ENCODE results near the gene ITGB5. TPM values are rescaled to one million over a fixed set of nuclear protein-coding genes. Genes with fewer than 3 reads are reported as not detected.

The ITGB5 gene
- 383 and 523 TPM in 2 replicates for total RNA-seq (2014; rRNA removed; shearing (Covaris generic))
- 33.9 and 39.4 TPM in 2 replicates for polyA plus RNA-seq (2016; fragmentation: Nextera tagmentation; extraction: Ambion mirVana)

GRCh38 chr3:124887177-124887931 lies at the start of gene ITGB5:
Gene ITGB5, minus strand, starts transcription at chr3:124887365. Its CDS starts 365 bp downstream, at chr3:124887000.
- H3K27ac ChIP-seq, result peak within 1 kb of the TSS; percentile 85
- DNase-seq, result peak; percentile 91
- no peaks in the 10 kb centered on the region for H3K36me3 ChIP-seq (ENCODE audit: low read depth)
- peaks cover 25% of the 10 kb centered on the region for H3K4me1 ChIP-seq (ENCODE audit: insufficient read depth)
- H4K20me1 ChIP-seq (ENCODE audit: insufficient read depth), result no peaks in the 10 kb centered on the region
- H3K9me2 ChIP-seq (ENCODE audit: insufficient read depth), result no peaks in the 10 kb centered on the region
- H3K9ac ChIP-seq, result peak within 1 kb of the TSS; percentile 90
- in situ Hi-C loops (cut with MboI), result loop anchor here (10.0 kb wide), 1 partner anchor 93 kb away; no protein-coding TSS in a partner anchor
- peaks cover 37% of the 10 kb centered on the region for H3K79me2 ChIP-seq (ENCODE audit: insufficient read depth)
- peak within 1 kb of the TSS; percentile 69 for H2AFZ ChIP-seq
- no peaks in the 10 kb centered on the region for H3K27me3 ChIP-seq (replicated peaks; ENCODE audit: insufficient read depth)
- TF ChIP-seq EZH2phosphoT487 (IDR thresholded peaks at IDR 0.05; ENCODE audit: insufficient read depth, low read depth) (no peak), EZH2 (IDR thresholded peaks at IDR 0.05; ENCODE audit: insufficient read depth, poor library complexity, severe bottlenecking) (no peak)
- 2% methylated on average over 21 to 77 of the region's 78 CpGs for WGBS, 2 experiments (ENCODE audit: low coverage in 1 of 2, low lambda C conversion rate in 2 of 2, missing lambda C conversion rate in 2 of 2)
- H3K4me2 ChIP-seq (ENCODE audit: unreplicated experiment), result peak within 1 kb of the TSS; percentile 98
- H3K9me3 ChIP-seq (ENCODE audit: low read depth), result no peaks in the 10 kb centered on the region
- peak within 1 kb of the TSS; percentile 87 for H3K4me3 ChIP-seq
- H3F3A ChIP-seq (ENCODE audit: insufficient read depth), result peaks cover 35% of the 10 kb centered on the region

- no peak overlapping the region for H3K4me3 ChIP-seq
- in situ Hi-C loops (cut with MboI), result loop anchor here (10.0 kb wide), 1 partner anchor 499 kb away; no protein-coding TSS in a partner anchor
- H3K79me2 ChIP-seq (ENCODE audit: insufficient read depth), result no peaks in the 10 kb centered on the region
- no peak for DNase-seq
- no peak overlapping the region for H3K27ac ChIP-seq
- TF ChIP-seq EZH2phosphoT487 (IDR thresholded peaks at IDR 0.05; ENCODE audit: insufficient read depth, low read depth), result no peak
- TF ChIP-seq EZH2 (IDR thresholded peaks at IDR 0.05; ENCODE audit: insufficient read depth, poor library complexity, severe bottlenecking), result no peak
- no peaks in the 10 kb centered on the region for H3K9me3 ChIP-seq (ENCODE audit: low read depth)
- H3K9me2 ChIP-seq (ENCODE audit: insufficient read depth), result no peaks in the 10 kb centered on the region
- H3K4me2 ChIP-seq (ENCODE audit: unreplicated experiment), result no peak overlapping the region
- H3K9ac ChIP-seq, result no peak overlapping the region
- H3F3A ChIP-seq (ENCODE audit: insufficient read depth), result no peaks in the 10 kb centered on the region
- no peaks in the 10 kb centered on the region; the same call in 1 of the 2 replicates for H3K27me3 ChIP-seq (replicated peaks; ENCODE audit: insufficient read depth)
- no peaks in the 10 kb centered on the region for H4K20me1 ChIP-seq (ENCODE audit: insufficient read depth)
- no peaks in the 10 kb centered on the region for H3K36me3 ChIP-seq (ENCODE audit: low read depth)
- no peak overlapping the region for H2AFZ ChIP-seq
- H3K4me1 ChIP-seq (ENCODE audit: insufficient read depth), result no peaks in the 10 kb centered on the region
- 87 to 88% methylated on average over 5 of the region's 5 CpGs for WGBS, 2 experiments (ENCODE audit: low coverage in 1 of 2, low lambda C conversion rate in 2 of 2, missing lambda C conversion rate in 2 of 2)
Observed at GRCh38 chr3:124935794-124936542, 48.8 kb upstream of the ITGB5 start.

GRCh38 chr3:124935264-124935663 lies 48.1 kb upstream of the ITGB5 start:
- in situ Hi-C loops (cut with MboI), result loop anchor here (10.0 kb wide), 1 partner anchor 500 kb away; no protein-coding TSS in a partner anchor

GRCh38 chr3:124934577-124934976 lies 47.4 kb upstream of the ITGB5 start, which contains the start of gene MUC13:
Gene MUC13, minus strand, starts transcription at chr3:124934751. Its CDS starts 39 bp downstream, at chr3:124934712.
- Histone ChIP-seq H3K36me3 (ENCODE audit: low read depth) (no peaks in the 10 kb centered on the region), H3K4me1 (ENCODE audit: insufficient read depth) (no peaks in the 10 kb centered on the region), H3F3A (ENCODE audit: insufficient read depth) (no peaks in the 10 kb centered on the region), H4K20me1 (ENCODE audit: insufficient read depth) (no peaks in the 10 kb centered on the region), H3K79me2 (ENCODE audit: insufficient read depth) (no peaks in the 10 kb centered on the region), H3K9me3 (ENCODE audit: low read depth) (no peaks in the 10 kb centered on the region), H3K4me2 (ENCODE audit: unreplicated experiment) (no peak within 1 kb of the TSS), H3K9ac (no peak within 1 kb of the TSS), H2AFZ (no peak within 1 kb of the TSS), H3K9me2 (ENCODE audit: insufficient read depth) (no peaks in the 10 kb centered on the region), H3K27ac (no peak within 1 kb of the TSS), H3K27me3 (replicated peaks; ENCODE audit: insufficient read depth) (no peaks in the 10 kb centered on the region; the same call in 1 of the 2 replicates), H3K4me3 (no peak within 1 kb of the TSS)
- 57 to 65% methylated on average over 5 of the region's 5 CpGs for WGBS, 2 experiments (ENCODE audit: low coverage in 1 of 2, low lambda C conversion rate in 2 of 2, missing lambda C conversion rate in 2 of 2)
- in situ Hi-C loops (cut with MboI), result loop anchor here (10.0 kb wide), 1 partner anchor 500 kb away; no protein-coding TSS in a partner anchor
- DNase-seq, result no peak
- TF ChIP-seq EZH2phosphoT487 (IDR thresholded peaks at IDR 0.05; ENCODE audit: insufficient read depth, low read depth) (no peak), EZH2 (IDR thresholded peaks at IDR 0.05; ENCODE audit: insufficient read depth, poor library complexity, severe bottlenecking) (no peak)

More at GRCh38 chr3:124935264-124935663, 48.1 kb upstream of the ITGB5 start:
- H3K4me1 ChIP-seq (ENCODE audit: insufficient read depth), result no peaks in the 10 kb centered on the region
- H3K27me3 ChIP-seq (replicated peaks; ENCODE audit: insufficient read depth), result no peaks in the 10 kb centered on the region; the same call in 1 of the 2 replicates
- DNase-seq, result no peak
- H3F3A ChIP-seq (ENCODE audit: insufficient read depth), result no peaks in the 10 kb centered on the region
- H3K4me3 ChIP-seq, result no peak overlapping the region
- H3K9ac ChIP-seq, result no peak overlapping the region
- TF ChIP-seq EZH2 (IDR thresholded peaks at IDR 0.05; ENCODE audit: insufficient read depth, poor library complexity, severe bottlenecking) (no peak), EZH2phosphoT487 (IDR thresholded peaks at IDR 0.05; ENCODE audit: insufficient read depth, low read depth) (no peak)
- H4K20me1 ChIP-seq (ENCODE audit: insufficient read depth), result no peaks in the 10 kb centered on the region
- H2AFZ ChIP-seq, result no peak overlapping the region
- H3K36me3 ChIP-seq (ENCODE audit: low read depth), result no peaks in the 10 kb centered on the region
- no peak overlapping the region for H3K4me2 ChIP-seq (ENCODE audit: unreplicated experiment)
- H3K79me2 ChIP-seq (ENCODE audit: insufficient read depth), result no peaks in the 10 kb centered on the region
- H3K9me2 ChIP-seq (ENCODE audit: insufficient read depth), result no peaks in the 10 kb centered on the region
- no peaks in the 10 kb centered on the region for H3K9me3 ChIP-seq (ENCODE audit: low read depth)
- no peak overlapping the region for H3K27ac ChIP-seq
